H54 (cell line): Measurements from ENCODE around the gene HOXA1.

ENCODE experiments used
- DNase-seq: peaks from one replicate; pipeline ENCODE4 v3.0.0; 2011; ENCODE audit warnings: low spot score, mixed read lengths; ENCODE audit not compliant: insufficient read length
- FAIRE-seq: peaks from 3 replicates; lab custom pipeline; 2011; peaks lifted over from hg19 to GRCh38; lab: Jason Lieb, UNC
- POLR2A ChIP-seq: IDR thresholded peaks from 2 replicates; pipeline ENCODE4 v1.6.1; 2011; ENCODE audit warnings: low read depth, mild to moderate bottlenecking, low read length

HOXA1 gene

DNA sequence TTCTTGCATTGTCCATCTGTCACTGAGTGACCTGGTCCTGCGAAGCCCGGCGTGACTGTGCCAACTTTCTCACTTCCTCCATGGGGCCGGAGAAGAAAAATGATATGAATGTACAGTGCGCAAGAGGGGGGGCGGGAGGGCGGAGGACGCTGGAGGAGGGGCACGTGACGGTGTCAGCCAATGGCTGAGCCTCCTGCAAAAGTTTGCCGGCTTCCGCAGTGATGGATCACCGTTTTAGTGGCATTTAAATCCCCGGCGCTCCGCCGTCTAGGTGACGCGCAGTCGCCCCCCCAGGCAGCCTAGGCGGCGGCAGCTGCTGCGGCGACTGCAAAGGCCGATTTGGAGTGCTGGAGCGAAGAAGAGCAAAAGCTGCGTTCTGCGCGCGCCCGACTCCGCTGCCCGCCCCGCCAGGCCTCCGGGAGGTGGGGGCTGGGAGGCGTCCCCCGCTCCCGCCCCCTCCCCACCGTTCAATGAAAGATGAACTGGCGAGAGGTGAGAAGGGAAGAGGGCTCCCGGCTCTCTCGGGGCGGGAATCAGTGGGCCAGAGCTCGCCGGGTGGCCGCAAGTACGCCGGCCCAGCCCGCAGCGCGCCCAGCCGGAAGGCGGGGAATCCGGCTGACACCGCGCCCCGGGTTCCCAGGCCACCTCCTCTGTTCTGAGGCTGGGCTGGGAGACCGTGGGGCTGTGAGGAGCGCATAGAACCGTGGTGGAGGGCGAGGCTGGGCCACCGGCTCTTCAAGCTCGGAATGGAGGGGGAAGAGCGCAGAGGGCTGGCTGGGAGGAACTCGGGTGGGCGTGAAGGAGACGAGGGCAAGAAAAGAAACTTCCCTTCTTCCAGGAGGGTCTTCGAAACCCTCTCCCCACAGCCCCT is at the start of gene HOXA1:
HOXA1 (minus strand) TSS at position 104 of the 871 bp plus-strand sequence; CDS start at position 16, 88 bp downstream.
- peak; percentile 53 for FAIRE-seq

DNA sequence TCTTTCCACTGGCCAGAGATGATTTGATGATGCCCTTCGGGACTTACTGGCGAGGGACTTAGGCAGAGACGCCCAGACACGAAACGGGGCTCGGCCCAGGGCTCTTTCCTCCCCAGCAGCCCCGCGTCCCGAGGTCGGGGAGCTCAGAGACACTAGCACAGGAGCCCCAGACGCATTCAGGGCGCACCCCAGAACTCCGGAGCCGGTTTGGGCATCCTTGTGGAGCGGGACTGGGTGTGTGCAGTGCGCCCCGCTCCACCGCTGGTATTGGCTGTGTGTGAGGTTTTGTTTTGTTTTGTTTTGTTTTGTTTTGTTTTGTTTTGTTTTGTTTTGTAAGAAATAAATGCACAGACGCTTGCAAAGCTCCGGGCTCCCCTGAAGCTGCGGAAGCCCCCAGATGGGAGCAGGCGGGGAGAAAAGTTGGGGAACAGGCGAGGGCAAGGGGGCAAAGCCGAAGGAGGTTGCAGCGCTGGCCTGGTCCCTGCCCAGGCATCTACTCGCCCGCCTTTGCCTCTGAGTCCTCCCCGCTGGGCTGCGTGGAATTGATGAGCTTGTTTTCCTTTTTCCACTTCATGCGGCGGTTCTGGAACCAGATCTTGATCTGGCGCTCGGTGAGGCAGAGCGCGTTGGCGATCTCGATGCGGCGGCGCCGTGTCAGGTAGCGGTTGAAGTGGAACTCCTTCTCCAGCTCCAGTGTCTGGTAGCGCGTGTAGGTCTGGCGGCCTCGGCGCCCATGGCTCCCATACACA is 49.5 kb upstream of the HOXA1 start:
- DNase-seq (no peak), FAIRE-seq (no peak)
- TF ChIP-seq POLR2A = no peak

More for the DNA sequence above, at the start of gene HOXA1:
- TF ChIP-seq POLR2A = peak; percentile 95
- peak; percentile 100 for DNase-seq

DNA sequence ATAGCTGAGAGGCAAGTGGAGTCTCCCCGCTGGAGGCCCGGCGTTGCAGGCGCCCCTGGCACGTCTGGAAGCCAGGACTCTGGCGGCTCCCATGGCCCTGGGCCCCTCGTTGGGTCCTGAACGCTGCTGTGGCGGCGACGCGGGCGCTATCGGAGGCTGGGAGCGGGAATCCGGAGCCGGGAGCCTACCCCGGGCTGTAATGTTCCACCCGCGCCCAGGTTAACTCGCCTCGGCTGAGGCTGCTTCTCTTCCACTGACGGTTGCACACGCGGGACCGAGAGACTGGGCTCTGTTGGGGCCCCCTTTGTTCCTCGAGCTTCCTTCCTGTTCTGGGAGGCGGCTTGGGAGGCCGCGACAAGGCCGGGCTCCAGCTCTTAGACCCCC is 49.0 kb upstream of the HOXA1 start:
- no peak for TF ChIP-seq POLR2A
- no peak for FAIRE-seq
- DNase-seq = no peak

DNA sequence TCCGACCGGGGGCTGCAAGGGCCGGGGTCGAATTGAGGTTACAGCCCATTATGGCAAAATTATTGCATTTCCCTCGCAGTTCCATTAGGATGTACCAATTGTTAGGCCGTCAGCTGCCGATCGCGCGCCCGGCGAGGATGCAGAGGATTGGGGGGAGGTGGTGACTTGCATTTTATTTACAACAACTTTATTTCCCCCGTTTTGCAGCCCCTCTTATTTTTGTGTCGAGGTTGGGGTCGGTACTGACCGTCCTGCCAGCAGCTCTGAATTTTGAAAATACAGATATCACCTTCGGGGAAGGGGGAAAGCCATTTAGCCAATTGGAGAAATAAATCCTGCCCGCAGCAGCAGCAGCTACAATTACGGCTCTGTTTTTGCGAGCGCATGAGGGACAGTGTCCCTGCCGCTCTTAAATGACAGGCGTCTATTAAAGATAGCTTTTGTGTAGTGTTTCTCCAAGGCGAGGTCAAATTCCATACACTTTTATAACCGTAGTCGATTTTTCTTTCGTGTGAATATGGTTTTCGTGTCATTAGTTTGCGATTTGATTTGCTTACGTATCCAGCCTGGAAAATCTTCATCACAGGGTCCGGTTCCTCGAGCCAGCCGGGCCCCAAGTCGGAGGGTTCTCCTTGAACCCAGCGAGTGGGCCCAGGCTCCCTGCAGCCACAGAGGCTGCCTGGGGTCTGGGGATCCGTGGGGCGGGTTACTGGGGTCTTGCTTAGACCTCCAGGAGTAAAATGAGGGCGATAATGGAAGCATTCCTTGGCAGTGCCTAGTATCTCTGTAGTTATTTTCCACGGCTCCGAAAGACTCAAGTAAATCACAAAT is 48.4 kb upstream of the HOXA1 start:
- no peak for FAIRE-seq
- DNase-seq = no peak
- no peak for TF ChIP-seq POLR2A

DNA sequence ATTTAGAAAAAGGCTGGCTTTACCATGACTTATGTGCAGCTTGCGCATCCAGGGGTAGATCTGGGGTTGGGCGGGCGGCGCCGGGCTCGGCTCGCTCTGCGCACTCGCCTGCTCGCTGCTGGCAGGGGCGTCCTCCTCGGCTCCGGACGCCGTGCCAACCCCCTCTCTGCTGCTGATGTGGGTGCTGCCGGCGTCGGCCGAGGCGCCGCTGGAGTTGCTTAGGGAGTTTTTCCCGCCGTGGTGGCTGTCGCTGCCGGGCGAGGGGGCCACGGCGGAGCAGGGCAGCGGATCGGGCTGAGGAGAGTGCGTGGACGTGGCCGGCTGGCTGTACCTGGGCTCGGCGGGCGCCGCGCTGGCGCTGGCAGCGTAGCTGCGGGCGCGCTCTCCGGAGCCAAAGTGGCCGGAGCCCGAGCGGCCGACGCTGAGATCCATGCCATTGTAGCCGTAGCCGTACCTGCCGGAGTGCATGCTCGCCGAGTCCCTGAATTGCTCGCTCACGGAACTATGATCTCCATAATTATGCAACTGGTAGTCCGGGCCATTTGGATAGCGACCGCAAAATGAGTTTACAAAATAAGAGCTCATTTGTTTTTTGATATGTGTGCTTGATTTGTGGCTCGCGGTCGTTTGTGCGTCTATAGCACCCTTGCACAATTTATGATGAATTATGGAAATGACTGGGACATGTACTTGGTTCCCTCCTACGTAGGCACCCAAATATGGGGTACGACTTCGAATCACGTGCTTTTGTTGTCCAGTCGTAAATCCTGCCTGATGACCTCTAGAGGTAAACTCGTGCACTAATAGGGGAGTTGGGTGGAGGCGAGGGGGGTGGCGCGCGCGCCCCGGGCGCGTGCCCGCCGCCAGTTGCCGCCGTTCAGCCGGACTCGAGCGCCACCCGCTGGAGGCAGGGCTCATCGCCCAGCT is 47.5 kb upstream of the HOXA1 start, which contains the start of gene HOXA5:
HOXA5 (minus strand) TSS at position 659 of the 927 bp plus-strand sequence; CDS start at position 585, 74 bp downstream.
- FAIRE-seq (peak; percentile 92), DNase-seq (peak; percentile 100)
- peak; percentile 13; the same call in 1 of the 2 replicates for TF ChIP-seq POLR2A

DNA sequence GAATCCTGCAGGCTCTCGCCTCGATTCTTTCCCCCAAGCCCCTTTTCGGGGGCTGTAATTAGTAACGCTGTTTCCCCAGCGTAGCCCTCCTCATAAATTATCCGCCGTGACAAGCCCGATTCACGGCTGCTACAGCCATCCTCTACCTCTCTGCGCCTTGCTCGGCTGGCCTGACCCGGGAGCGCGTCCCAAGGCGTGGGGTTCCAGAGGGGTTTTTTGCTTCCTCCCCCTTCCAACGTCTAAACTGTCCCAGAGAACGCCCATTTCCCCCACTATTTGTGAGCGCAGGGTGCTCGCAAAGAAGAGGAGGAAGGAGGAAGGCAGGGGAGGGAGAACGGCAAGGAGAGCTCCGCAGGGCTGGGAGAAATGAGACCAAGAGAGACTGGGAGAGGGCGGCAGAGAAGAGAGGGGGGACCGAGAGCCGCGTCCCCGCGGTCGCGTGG is 46.8 kb upstream of the HOXA1 start:
- FAIRE-seq = no peak
- TF ChIP-seq POLR2A = no peak
- no peak for DNase-seq

DNA sequence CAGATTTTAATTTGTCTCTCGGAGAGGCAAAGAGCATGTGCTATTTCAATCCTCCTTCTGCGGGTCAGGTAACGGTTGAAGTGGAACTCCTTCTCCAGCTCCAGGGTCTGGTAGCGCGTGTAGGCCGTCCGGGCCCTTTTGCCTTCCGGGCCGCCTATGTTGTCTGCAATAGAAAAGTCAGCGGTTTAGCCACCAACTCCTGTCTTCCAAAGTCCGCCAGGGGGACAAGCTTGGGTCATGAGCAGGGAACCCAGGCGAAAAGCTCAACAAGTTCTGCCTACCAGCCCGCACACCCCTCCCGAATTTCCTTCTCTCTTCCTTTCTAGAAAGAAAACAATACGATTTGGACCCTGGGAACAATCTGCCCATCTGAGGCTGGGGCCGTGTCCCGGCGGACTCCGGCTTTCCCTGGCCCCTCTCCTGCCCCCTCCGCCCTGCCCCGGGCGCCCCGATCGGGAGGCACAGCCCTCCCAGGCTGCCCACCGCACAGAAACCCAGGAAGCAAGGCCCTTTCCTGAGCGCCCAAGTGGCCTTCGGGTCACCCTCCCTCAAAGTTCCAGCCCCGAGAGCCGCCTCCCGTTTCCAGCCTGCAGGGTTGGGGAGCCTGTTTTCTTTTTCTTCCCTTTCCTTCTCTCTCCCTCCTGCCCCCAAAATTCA is 46.3 kb upstream of the HOXA1 start:
- no peak for TF ChIP-seq POLR2A
- no peak for FAIRE-seq
- DNase-seq = peak; percentile 87

DNA sequence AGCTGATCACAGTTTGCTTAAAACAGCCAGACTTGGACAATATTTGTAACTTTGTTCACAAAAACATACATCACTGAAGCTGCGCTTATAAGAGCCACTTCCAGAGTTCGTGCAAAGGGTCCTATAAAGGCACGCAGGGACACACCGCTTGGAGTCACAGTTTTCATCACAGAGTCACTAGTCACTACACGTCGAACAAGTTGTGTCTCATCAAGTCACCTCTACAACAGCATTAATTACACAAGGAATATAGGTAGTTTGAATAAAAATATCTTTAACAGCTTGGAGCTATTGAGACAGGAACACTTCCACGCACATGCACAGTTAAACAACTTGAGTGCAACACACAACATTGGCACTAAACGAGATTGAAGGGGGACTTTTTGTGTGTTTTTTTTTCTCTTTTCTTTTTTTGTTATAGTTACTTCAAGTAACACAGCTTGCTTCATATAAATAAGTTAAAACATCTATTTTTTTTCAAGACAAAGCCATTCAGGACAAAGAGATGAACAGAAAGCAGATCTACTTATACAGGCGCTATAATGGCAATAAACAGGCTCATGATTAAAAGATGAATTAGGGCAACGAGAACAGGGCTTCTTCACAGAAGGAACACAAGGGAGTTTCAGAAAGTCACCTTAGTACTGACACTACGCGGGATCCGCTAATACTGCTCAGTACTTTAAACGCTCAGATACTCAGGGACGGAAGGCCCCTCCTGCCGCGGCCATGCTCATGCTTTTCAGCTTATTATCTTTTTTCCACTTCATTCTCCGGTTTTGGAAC is 45.5 kb upstream of the HOXA1 start:
- DNase-seq = no peak
- no peak for FAIRE-seq
- TF ChIP-seq POLR2A = no peak

DNA sequence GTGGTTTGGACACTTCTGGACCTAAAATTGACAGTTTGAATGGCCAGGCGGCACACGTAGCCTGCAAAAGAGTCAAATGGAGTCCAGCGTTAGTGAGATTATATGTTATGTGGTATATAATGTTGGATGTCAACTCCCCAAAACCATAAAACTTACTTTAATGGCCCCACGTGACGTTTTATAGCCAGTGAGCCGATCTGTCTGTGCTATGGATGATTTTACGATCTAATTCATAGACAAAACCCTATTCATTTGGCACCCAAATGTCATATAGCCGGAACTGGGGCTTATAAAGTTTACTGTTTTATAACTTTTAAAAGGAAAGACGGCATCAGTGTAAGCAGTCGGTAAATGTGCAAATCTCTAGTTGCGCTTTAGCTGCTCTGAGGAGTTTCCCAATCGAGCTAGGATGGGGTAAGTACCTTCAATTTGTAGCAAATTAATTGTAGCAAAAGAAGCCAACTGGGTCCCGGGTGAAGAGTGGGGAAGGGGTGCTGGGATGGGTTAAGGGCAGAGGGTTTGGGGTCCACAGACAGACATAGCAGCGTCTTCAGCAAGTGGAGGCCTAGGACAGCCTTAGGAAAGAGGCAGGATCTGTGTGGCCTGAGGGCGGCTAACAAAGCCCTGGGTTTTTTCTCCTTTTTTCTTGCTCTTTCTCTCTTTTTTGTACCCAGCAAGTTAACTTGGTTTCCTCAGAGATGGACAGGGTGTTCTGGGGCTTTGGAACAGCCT is 44.5 kb upstream of the HOXA1 start:
- FAIRE-seq (no peak), DNase-seq (no peak)
- TF ChIP-seq POLR2A = no peak

DNA sequence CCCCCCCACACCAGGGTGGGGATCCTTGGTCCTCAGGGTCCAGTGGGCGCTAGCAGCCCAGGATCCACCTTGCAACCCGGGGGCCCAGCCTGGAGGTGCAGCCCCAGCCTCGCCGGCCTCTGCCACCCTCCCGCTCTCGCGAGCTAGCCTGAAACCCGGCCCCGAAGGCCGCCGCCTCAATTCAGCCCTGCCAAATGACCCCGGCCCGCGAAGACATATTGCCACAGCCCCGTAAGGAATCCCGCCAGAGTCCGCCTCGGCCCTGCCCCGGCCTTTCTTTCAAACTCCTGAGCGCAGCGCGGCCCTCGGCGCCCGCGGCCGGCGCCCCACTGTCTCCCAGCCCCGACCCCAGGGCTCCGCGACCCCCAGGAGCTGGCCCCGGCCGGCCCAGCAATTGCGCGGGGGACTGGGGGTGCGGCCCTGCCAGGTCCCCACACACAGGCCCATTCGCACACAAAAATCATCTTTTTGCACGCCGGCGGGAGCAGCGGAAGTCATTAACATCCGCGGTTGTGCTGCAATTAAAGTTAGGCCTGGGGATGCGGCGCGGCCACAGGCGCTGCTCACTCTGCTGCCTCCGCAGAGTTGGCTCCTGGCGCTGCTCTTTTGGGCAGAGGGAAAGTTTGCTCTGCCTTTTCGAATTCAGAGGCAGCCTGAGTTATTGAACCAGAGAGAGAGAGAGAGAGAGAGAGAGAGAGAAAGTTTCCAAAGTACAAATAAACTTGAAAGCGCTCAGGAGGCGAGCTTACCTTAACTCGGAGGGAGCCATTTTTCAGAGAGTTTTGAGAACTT is 43.7 kb upstream of the HOXA1 start:
- FAIRE-seq = no peak
- TF ChIP-seq POLR2A = no peak
- DNase-seq = no peak
